ENCODE measurements around the gene TOM1L2. TPM values are rescaled to one million over a fixed set of nuclear protein-coding genes. Genes with fewer than 3 reads are reported as not detected.

Gene TOM1L2
- total RNA-seq (59.4 TPM), polyA plus RNA-seq (ENCODE audit: insufficient read depth, low read depth, low replicate concordance) (28.2 TPM)
- long read RNA-seq, donor 1, partial matches to known transcripts, result 0 of 5 reads
- long read RNA-seq, donor 1, other reads (novel, unspliced or antisense), result 0 of 5 reads
- long read RNA-seq, donor 2, full-length matches to known transcripts, result 5 of 5 reads
- long read RNA-seq, donor 2, partial matches to known transcripts, result 0 of 5 reads
- long read RNA-seq, donor 2, other reads (novel, unspliced or antisense), result 0 of 5 reads
- long read RNA-seq, donor 3, transcript TOM1L2-202 (15 exons, 2,418 nt), result major isoform, 5 of 14 reads
- long read RNA-seq, donor 3, partial matches to known transcripts, result 5 of 14 reads
- long read RNA-seq, donor 3, other reads (novel, unspliced or antisense), result 0 of 14 reads
- long read RNA-seq, donor 4, transcript TOM1L2-202 (15 exons, 2,418 nt), result major isoform, 7 of 15 reads
- long read RNA-seq, donor 4, transcript TOM1L2-206 (3 exons, 680 nt), result minor isoform, 6 of 15 reads
- long read RNA-seq, donor 4, partial matches to known transcripts, result 0 of 15 reads
- long read RNA-seq, donor 4, other reads (novel, unspliced or antisense), result 0 of 15 reads
- long read RNA-seq, donor 5, result 0 reads
- long read RNA-seq, donor 6, partial matches to known transcripts, result 0 of 3 reads
- long read RNA-seq, donor 6, other reads (novel, unspliced or antisense), result 0 of 3 reads
- long read RNA-seq, donor 7, partial matches to known transcripts, result 3 of 29 reads
- long read RNA-seq, donor 7, other reads (novel, unspliced or antisense), result 25 of 29 reads
- long read RNA-seq, donor 8, partial matches to known transcripts, result 0 of 3 reads
- long read RNA-seq, donor 8, other reads (novel, unspliced or antisense), result 0 of 3 reads
- long read RNA-seq, donor 9, partial matches to known transcripts, result 0 of 2 reads
- long read RNA-seq, donor 9, other reads (novel, unspliced or antisense), result 0 of 2 reads
- long read RNA-seq, donor 10, partial matches to known transcripts, result 0 of 6 reads
- long read RNA-seq, donor 10, other reads (novel, unspliced or antisense), result 0 of 6 reads

- no peak for TF ChIP-seq CTCF (IDR thresholded peaks at IDR 0.05; ENCODE audit: borderline replicate concordance, extremely low read depth, insufficient read depth)
- Histone ChIP-seq H3K27ac (ENCODE audit: low read depth in 2 of 2, low read length in 2 of 2) (peak within 1 kb of the TSS; percentile 77 to 80), H3K36me3 (ENCODE audit: control insufficient read depth in 2 of 3, insufficient read depth in 3 of 3, low read length in 3 of 3) (no peaks in the 10 kb centered on the region), H3K4me3 (ENCODE audit: low read length in 3 of 3) (peak within 1 kb of the TSS; percentile 81 to 92 (median 85)), H3K4me1 (ENCODE audit: control insufficient read depth in 2 of 3, insufficient read depth in 2 of 3, low read depth in 1 of 3, low read length in 3 of 3) (peaks cover 6 to 19% (median 6%) of the 10 kb centered on the region in 3 donors), H3K9me3 (ENCODE audit: control insufficient read depth in 2 of 3, insufficient read depth in 1 of 3, low read length in 3 of 3) (no peaks in the 10 kb centered on the region), H3K27me3 (ENCODE audit: control insufficient read depth, insufficient read depth, low read length) (no peaks in the 10 kb centered on the region), H3K9ac (ENCODE audit: low read length in 3 of 3) (peak within 1 kb of the TSS; percentile 83 to 95 (median 88))
- FAIRE-seq, result peak; percentile 100
- DNase-seq, result peak; percentile 100
- intact Hi-C loops (cut with DNase I), result no loop called here
Observed at GRCh38 chr17:17972126-17972951, at the start of gene TOM1L2, which contains the start of gene DRC3. TOM1L2 (minus strand) TSS chr17:17972400; CDS start chr17:17972313, 87 bp downstream. DRC3 (plus strand) TSS chr17:17972862; CDS start chr17:17977599, 4,737 bp downstream.

GRCh38 chr17:18021372-18021771, 49.2 kb upstream of the TOM1L2 start:
- Histone ChIP-seq H3K4me3 (ENCODE audit: low read length in 3 of 3) (no peak overlapping the region), H3K9ac (ENCODE audit: low read length in 3 of 3) (no peak overlapping the region), H3K9me3 (ENCODE audit: control insufficient read depth in 2 of 3, insufficient read depth in 1 of 3, low read length in 3 of 3) (no peaks in the 10 kb centered on the region), H3K27me3 (ENCODE audit: control insufficient read depth, insufficient read depth, low read length) (no peaks in the 10 kb centered on the region), H3K27ac (ENCODE audit: low read depth in 2 of 2, low read length in 2 of 2) (no peak overlapping the region), H3K36me3 (ENCODE audit: control insufficient read depth in 2 of 3, insufficient read depth in 3 of 3, low read length in 3 of 3) (peaks cover 0 to 17% (median 12%) of the 10 kb centered on the region in 3 donors), H3K4me1 (ENCODE audit: control insufficient read depth in 2 of 3, insufficient read depth in 2 of 3, low read depth in 1 of 3, low read length in 3 of 3) (no peaks in the 10 kb centered on the region)
- intact Hi-C loops (cut with DNase I), result no loop called here
- FAIRE-seq (no peak), DNase-seq (no peak)
- TF ChIP-seq CTCF (IDR thresholded peaks at IDR 0.05; ENCODE audit: borderline replicate concordance, extremely low read depth, insufficient read depth), result no peak

DNA sequence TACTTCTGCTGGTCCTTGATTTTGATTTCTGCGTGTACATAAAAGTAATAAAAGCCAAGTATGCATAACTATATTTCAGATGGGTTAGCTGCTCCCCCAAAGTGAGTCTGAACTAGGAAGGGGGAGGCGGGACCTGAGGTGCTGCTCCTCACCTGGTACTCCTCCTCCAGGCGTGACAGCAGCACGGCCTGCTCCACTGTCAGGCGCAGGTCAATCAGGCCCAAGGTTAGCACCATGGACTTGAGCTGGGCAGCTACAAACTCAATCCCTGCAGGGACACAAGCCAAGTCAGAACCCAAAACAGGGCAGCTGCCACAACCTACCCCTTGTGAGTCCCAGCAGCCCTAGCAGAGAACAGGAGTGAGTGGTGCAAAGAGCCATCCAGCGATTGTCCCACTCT, 48.8 kb upstream of the TOM1L2 start:
- no peak for TF ChIP-seq CTCF (IDR thresholded peaks at IDR 0.05; ENCODE audit: borderline replicate concordance, extremely low read depth, insufficient read depth)
- Histone ChIP-seq H3K9ac (ENCODE audit: low read length in 3 of 3) (no peak overlapping the region), H3K9me3 (ENCODE audit: control insufficient read depth in 2 of 3, insufficient read depth in 1 of 3, low read length in 3 of 3) (no peaks in the 10 kb centered on the region), H3K27ac (ENCODE audit: low read depth in 2 of 2, low read length in 2 of 2) (no peak overlapping the region), H3K36me3 (ENCODE audit: control insufficient read depth in 2 of 3, insufficient read depth in 3 of 3, low read length in 3 of 3) (peaks cover 0 to 18% (median 10%) of the 10 kb centered on the region in 3 donors), H3K27me3 (ENCODE audit: control insufficient read depth, insufficient read depth, low read length) (no peaks in the 10 kb centered on the region), H3K4me3 (ENCODE audit: low read length in 3 of 3) (no peak overlapping the region), H3K4me1 (ENCODE audit: control insufficient read depth in 2 of 3, insufficient read depth in 2 of 3, low read depth in 1 of 3, low read length in 3 of 3) (no peaks in the 10 kb centered on the region)
- DNase-seq (no peak), FAIRE-seq (no peak)
- intact Hi-C loops (cut with DNase I), result no loop called here

All from kidney (tissue), 22 donors.